Tibial nerve (tissue), 4 donors: Measurements from ENCODE around the gene COA1.

Experiments
- CTCF ChIP-seq, 5 experiments: fragments of 200-600 bp in 3 of 5; fragments of 450-650 bp in 2 of 5; sonication (generic) in 3 of 5; IDR thresholded peaks; one replicate each; pipeline ENCODE4 v1.5.1; 2016 to 2019; ENCODE audit warnings: antibody characterized with exemption in 5 of 5, mild to moderate bottlenecking in 3 of 5, moderate library complexity in 2 of 5
- EP300 ChIP-seq, 2 donors: sonication (generic); formaldehyde crosslinking; IDR thresholded peaks; one replicate each; pipeline ENCODE4 v1.6.1; 2017; ENCODE audit warnings: antibody characterized with exemption in 2 of 2, mild to moderate bottlenecking in 1 of 2
- POLR2A ChIP-seq, 2 donors: fragments of 450-650 bp; IDR thresholded peaks; one replicate each; pipeline ENCODE4 v1.6.1; 2017; ENCODE audit warnings: antibody characterized with exemption in 2 of 2, mild to moderate bottlenecking in 2 of 2, moderate library complexity in 2 of 2

- TF ChIP-seq CTCF (IDR thresholded peaks at IDR 0.05) (no peak), EP300 (IDR thresholded peaks at IDR 0.05) (no peak), POLR2A (IDR thresholded peaks at IDR 0.05) (no peak)
Measured at GRCh38 chr7:43750016-43750887, 20.9 kb upstream of the COA1 start.
